Testis (tissue), 2 donors: ENCODE measurements around the gene DCAF5.

Experiments used
- POLR2A ChIP-seq: fragments of 450-650 bp; IDR thresholded peaks from one replicate; pipeline ENCODE4 v1.6.1; 2017; ENCODE audit warnings: antibody characterized with exemption, mild to moderate bottlenecking, moderate library complexity
- TF ChIP-seq, protein P1 (sequence below), 3 experiments: fragments of 450-650 bp in 2 of 3; fragments of 200-600 bp in 1 of 3; sonication (generic) in 1 of 3; IDR thresholded peaks; one replicate each; pipeline ENCODE4 v1.5.1; 2016 to 2019; ENCODE audit warnings: antibody characterized with exemption in 3 of 3, mild to moderate bottlenecking in 2 of 3, moderate library complexity in 1 of 3

- TF ChIP-seq, protein P1, sequence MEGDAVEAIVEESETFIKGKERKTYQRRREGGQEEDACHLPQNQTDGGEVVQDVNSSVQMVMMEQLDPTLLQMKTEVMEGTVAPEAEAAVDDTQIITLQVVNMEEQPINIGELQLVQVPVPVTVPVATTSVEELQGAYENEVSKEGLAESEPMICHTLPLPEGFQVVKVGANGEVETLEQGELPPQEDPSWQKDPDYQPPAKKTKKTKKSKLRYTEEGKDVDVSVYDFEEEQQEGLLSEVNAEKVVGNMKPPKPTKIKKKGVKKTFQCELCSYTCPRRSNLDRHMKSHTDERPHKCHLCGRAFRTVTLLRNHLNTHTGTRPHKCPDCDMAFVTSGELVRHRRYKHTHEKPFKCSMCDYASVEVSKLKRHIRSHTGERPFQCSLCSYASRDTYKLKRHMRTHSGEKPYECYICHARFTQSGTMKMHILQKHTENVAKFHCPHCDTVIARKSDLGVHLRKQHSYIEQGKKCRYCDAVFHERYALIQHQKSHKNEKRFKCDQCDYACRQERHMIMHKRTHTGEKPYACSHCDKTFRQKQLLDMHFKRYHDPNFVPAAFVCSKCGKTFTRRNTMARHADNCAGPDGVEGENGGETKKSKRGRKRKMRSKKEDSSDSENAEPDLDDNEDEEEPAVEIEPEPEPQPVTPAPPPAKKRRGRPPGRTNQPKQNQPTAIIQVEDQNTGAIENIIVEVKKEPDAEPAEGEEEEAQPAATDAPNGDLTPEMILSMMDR (IDR thresholded peaks at IDR 0.05): no peak
- no peak for TF ChIP-seq POLR2A
These were observed 96.7 kb downstream of the DCAF5 start for GRCh38 chr14:69055999-69056788.
